Mammary epithelial cell (primary cell): ENCODE results near the gene PLCB2.

Experiments
- EZH2 ChIP-seq: IDR thresholded peaks from 2 replicates; pipeline ENCODE4 v1.6.1; 2012; ENCODE audit warnings: low read length, inconsistent platforms, borderline replicate concordance
- TF ChIP-seq, protein P1 (sequence below), 2 donors: IDR thresholded peaks in 1 of 2; conservative IDR thresholded peaks in 1 of 2; 2 replicates each; pipeline ENCODE4 v1.5.1; 2011 to 2012; ENCODE audit warnings: inconsistent platforms in 2 of 2, low read length in 2 of 2, mild to moderate bottlenecking in 2 of 2, control low read depth in 1 of 2, low read depth in 1 of 2; ENCODE audit not compliant: insufficient read depth in 1 of 2; ENCODE audit errors: extremely low read depth in 1 of 2

DNA sequence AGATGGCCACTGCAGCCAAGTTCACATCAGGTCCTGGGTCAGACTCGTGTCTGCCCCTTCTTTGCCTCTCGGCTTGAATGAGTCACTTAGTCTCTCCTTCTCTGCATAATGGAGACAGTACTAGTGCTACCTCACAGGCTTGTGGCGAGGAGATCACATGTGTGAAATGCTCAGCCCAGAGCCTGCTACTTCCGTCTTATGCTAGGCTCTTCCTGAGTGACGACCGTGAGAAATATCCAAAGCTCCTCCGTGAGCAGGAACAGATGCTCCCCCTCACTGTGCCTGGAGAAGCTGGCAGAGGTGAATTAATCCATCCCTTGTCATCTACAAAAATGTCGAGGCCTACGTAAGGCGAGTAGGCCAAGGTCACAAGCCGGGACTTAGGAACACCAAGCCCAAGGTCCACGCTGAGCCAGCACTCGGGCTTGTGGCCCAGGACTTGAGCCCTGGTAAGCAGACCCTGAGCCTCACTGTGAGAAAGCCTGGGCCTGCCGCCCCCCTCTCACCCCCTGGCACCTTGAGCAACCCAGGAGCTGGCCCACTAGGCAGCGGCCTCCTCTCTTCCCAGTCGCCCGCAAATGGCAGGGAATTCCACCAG, 51.0 kb downstream of the PLCB2 start:
- TF ChIP-seq, protein P1, sequence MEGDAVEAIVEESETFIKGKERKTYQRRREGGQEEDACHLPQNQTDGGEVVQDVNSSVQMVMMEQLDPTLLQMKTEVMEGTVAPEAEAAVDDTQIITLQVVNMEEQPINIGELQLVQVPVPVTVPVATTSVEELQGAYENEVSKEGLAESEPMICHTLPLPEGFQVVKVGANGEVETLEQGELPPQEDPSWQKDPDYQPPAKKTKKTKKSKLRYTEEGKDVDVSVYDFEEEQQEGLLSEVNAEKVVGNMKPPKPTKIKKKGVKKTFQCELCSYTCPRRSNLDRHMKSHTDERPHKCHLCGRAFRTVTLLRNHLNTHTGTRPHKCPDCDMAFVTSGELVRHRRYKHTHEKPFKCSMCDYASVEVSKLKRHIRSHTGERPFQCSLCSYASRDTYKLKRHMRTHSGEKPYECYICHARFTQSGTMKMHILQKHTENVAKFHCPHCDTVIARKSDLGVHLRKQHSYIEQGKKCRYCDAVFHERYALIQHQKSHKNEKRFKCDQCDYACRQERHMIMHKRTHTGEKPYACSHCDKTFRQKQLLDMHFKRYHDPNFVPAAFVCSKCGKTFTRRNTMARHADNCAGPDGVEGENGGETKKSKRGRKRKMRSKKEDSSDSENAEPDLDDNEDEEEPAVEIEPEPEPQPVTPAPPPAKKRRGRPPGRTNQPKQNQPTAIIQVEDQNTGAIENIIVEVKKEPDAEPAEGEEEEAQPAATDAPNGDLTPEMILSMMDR (conservative IDR thresholded peaks at IDR 0.05 in 1 of 2, IDR thresholded peaks at IDR 0.05 in 1 of 2; ENCODE audit: extremely low read depth in 1 of 2, insufficient read depth in 1 of 2, low read depth in 1 of 2, low read length in 2 of 2) = no peak
- TF ChIP-seq EZH2 = no peak
